Muscle of back (tissue), 13 donors: ENCODE results near the gene HOXC12. TPM values are rescaled to one million over a fixed set of nuclear protein-coding genes. Genes with fewer than 3 reads are reported as not detected.

ENCODE experiments used
- DNase-seq, 3 donors: peaks; one replicate each; pipeline versions ENCODE4 v3.0.0 to v3.0.0-alpha.2; 2013
- long read RNA-seq, 9 donors: transcript quantifications; one replicate each; lab custom pipeline, GENCODE V29; 2026
- polyA plus RNA-seq, 10 donors: library from polyadenylated mRNA; unstranded; fragments of 120-200 nt; gene quantifications; one replicate each; pipeline ENCODE4 v1.2.1, GENCODE V29; 2013; ENCODE audit not compliant: insufficient read length in 10 of 10

Gene HOXC12
- under 1 TPM in 2 of 10 donors, not detected in 8; 0.61 TPM for polyA plus RNA-seq
- long read RNA-seq, donor 1 = 0 reads
- long read RNA-seq, donor 2 = 0 reads
- long read RNA-seq, donor 3 = 0 reads
- long read RNA-seq, donor 4 = 0 reads
- long read RNA-seq, donor 5 = 0 reads
- long read RNA-seq, donor 6 = 0 reads
- long read RNA-seq, donor 7 = 0 reads
- long read RNA-seq, donor 8 = 0 reads
- long read RNA-seq, donor 9 = 0 reads

- no peak for DNase-seq
These were observed at the start of gene HOXC12 for GRCh38 chr12:53954694-53955035. Gene HOXC12, plus strand, starts transcription at chr12:53954903. Its CDS starts 27 bp downstream, at chr12:53954930.

GRCh38 chr12:53907103-53907502 is 47.6 kb upstream of the HOXC12 start:
- no peak for DNase-seq

GRCh38 chr12:53916788-53917655 is 37.7 kb upstream of the HOXC12 start:
- DNase-seq = no peak

GRCh38 chr12:53924521-53925405 is 29.9 kb upstream of the HOXC12 start:
- DNase-seq = peak in 2 of 3 donors; percentile 34 to 66

DNA sequence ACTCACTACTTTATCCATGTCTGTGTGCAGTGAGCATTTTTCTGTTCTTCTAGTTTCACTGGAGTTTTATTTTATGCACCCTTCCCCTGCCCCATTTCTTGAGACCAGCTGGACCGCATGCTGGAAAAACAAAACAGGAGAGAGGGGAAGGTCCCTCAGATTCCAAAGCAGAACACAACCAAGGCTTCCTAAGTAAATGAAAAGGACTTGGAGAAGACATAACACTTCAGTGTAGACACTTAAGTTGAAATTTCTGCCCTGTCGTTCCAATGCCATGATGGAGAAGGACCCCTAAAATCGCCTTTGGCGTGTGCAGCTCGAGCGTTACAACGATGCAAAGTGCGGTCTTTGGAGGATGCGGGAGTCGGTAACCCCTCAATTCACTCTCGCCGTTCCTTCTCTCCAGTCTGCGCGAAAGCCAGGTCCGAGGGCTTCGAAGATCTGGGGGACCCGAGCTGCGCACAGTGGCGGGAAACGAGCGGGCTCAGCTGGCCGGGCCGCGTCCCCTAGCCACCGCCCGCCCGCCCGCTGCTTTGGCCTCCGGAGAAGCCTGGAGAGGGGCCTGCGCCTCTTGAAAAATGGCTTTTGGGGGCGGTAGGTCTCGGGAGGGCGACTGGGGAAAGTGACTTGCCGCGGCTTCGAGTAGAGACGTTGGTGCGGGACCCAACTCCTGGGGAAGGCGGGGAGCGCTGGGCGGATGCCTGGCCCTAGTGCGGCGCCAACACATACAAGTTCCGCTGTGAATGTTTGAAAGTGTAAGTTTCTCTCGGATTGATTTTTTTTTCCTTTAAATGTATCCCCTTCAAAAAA is 27.3 kb upstream of the HOXC12 start:
- DNase-seq = peak in 1 of 3 donors; percentile 54

DNA sequence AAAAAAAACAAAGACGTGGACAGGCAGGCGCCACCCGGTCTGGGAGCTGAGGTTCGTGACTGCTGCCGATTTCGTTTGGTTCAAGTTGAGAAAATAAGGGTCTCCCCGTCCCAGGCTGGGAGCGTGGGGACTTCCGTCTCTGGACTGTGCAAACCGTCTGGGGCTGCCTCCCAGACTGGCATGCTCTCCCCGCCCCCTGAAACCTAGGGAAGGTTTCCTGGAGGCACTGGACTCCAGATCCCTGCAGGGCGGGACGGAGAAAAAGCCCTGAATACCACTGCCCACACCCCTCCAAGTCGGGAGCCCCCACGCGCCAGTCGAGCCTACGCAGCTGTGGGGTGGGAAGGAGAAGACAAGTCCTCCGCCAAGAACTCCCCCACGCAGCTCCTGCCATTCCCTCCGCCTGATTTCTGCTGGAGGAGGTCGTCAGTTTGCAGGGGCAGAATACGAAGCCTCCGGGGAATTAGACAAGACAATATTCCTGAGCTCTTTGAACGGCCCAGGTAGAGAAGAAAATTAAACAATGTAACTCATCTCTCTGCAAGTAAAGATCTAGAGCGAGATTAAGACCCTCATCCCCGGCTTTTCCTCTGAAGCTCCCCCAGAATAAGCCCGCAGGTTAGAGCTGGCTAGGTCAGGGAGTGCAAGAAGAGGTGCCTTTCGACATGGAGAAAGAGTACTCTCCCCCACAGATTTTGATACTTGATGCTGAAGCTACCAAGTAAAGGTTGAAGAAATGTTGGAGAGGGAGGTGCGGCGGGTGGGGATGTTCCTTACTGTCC is 26.5 kb upstream of the HOXC12 start:
- peak in 1 of 3 donors; percentile 49 for DNase-seq

GRCh38 chr12:53929527-53929926 is 25.2 kb upstream of the HOXC12 start:
- DNase-seq = peak in 1 of 3 donors; percentile 39

GRCh38 chr12:53930591-53931255 is 24.0 kb upstream of the HOXC12 start:
- peak in 1 of 3 donors; percentile 47 for DNase-seq

DNA sequence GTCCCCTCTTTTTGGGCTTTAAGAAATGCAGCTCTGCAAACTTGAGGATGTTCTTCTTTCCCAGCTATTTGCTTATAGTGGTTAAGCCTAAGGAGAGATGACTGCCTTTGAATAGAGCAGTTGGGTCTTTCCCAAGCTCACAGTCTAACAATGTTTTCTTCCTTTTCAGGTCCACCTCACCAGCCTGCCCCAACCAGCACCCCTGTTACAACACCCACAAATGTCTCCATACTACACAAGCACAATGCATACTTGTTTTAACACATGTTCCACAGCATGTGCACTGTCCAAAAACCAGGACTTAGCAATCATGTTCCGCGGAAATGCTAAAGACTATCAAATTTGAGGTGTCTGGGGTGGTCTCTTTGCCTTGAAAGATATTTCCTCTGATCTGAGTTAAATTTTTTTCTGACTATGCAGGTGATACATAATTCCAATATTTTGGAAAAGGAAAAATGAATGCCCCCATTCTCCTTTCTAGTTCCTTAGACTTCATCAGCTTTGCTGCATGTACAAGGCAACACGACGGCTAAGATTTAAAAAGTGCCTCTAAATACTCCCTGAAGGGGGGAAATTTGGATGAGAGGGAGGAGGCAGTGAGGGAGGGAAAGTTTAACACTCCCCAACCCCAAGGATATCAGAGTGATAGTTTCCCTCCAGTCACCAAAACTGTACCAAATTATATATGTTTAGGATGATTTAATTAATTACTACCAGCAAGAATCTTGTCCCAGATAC is 22.7 kb upstream of the HOXC12 start:
- peak in 1 of 3 donors; percentile 26 for DNase-seq

DNA sequence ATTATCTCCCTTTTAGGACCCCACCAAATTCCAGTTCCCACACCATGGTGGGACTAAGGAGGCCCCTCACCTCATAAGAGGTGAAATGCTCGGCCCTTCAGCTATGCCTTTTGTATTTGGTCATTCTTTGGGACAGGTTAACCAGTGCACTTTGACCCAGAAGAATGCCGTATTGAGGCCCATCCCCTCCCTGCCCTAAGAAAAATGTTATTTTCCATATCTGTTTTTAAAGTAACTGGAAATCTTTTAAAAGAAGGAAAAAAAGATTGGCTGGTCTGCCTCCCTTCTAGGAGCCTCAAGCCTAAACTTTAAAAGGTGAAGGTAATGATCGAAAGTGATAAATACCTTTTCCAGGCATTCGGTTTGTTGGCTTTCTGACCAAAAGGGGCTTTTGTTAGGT is 21.8 kb upstream of the HOXC12 start:
- no peak for DNase-seq

DNA sequence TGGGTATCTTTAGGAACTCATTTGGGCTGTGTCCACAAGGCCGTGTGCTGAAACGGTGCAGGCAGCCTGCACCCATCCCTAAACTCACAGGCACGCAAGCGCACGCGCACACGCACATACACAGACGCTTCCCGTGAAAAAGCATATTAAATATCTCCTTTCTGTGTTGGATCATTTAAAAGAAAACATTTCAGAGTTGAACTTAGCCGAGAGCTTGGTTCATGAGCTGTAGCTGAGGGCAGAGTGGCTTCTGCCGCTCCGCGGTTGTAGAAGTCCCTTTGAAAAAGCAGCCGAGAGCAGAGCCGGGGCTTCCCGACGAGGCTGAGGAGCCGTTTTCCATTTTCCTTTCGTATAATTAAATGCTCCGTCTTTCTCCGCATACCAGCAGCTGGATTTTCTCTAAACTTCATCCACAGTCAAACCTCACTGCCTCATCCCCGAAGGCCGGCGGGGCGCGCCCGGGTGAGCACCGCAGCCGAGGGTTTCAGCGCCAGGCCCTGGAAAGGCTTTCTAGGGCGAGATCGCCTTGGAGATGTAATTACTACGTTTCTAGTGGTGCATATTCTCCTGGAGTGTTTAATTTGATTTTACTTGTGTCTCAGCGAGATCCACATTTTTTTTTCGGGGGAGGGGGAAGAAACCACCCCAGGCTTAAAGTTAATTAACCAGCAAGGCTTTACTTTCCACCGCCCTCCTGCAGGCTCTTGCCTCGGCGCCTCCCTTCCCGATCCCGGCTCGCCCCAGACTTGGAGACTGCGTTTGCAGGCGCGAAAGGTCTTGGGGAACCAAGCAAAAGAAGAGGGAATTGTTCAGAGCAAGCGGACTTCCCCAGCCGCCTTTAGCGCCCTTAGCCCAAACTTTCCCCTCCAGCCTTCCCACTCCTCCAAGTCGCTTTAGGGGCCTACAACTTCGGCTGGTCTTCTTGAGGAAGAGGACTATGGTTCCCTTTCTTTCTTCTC is 19.0 kb upstream of the HOXC12 start:
- DNase-seq = peak in 1 of 3 donors; percentile 60

DNA sequence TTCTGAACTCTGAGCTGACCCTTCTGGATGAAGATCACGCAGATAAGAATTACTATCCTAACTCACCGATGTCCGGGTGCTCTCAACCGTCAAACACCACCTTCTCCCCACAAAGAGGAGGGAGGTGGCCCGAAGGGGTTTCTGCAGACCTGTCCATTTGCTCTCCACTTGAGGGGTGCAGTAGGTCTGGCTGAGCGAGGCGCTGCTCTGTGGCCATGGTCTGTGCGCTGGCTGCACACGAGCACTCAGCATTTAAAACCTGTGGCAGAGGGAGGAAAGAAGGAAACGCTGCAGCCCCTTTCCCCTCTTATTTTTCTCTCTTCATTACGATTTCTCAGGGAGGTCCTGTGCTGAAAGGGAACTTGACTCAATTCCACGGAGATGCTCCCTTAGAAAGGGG is 17.6 kb upstream of the HOXC12 start:
- peak in 1 of 3 donors; percentile 34 for DNase-seq

- no peak for DNase-seq
These were observed 16.9 kb upstream of the HOXC12 start for GRCh38 chr12:53937596-53938325.

- DNase-seq = peak in 2 of 3 donors; percentile 29 to 84
These were observed 16.2 kb upstream of the HOXC12 start, which contains the start of gene HOXC13 for GRCh38 chr12:53938326-53939140. Gene HOXC13, plus strand, starts transcription at chr12:53938831. Its CDS starts 76 bp downstream, at chr12:53938907.

DNA sequence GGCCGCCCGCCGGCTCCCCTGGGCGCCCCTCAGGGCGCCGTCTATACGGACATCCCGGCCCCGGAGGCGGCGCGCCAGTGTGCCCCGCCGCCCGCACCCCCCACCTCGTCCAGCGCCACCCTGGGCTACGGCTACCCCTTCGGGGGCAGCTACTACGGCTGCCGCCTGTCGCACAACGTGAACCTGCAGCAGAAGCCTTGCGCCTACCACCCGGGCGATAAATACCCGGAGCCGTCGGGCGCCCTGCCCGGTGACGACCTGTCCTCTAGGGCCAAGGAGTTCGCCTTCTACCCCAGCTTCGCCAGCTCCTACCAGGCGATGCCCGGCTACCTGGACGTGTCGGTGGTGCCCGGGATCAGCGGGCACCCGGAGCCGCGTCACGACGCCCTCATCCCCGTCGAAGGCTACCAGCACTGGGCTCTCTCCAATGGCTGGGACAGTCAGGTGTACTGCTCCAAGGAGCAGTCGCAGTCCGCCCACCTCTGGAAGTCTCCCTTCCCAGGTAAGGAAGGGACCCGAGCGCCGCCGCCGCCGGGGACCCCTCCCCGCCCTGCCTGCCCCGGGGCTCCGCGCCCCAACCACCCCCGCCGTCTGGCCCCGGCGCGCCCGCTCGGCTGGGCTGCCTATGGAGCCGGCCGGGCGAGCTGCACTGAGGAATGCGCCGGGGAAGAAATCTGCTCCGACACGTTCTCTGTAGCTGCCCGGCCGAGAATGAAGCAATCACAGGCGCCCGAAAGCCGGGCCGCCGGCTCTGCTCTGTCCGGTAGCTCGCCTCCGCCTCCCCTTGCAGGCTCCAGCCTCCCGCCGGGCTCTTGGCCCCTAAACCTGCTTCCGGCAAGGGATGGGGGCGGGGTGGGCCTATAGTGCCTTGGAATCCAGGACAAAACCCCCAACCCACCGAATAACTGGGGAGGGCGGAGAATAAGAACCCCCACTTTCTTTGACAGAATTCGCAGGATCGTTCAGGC is 15.3 kb upstream of the HOXC12 start:
- DNase-seq = peak in 1 of 3 donors; percentile 61
